ENCODE measurements around the gene HPCAL1. TPM values are rescaled to one million over a fixed set of nuclear protein-coding genes. Genes with fewer than 3 reads are reported as not detected.
A peak's percentile ranks its signal among the peaks of the same experiment; 100 is the strongest.

Gene HPCAL1
- total and polyA plus RNA-seq, 8 donors = 22.1 to 32.7 (median 26.4) TPM

DNA sequence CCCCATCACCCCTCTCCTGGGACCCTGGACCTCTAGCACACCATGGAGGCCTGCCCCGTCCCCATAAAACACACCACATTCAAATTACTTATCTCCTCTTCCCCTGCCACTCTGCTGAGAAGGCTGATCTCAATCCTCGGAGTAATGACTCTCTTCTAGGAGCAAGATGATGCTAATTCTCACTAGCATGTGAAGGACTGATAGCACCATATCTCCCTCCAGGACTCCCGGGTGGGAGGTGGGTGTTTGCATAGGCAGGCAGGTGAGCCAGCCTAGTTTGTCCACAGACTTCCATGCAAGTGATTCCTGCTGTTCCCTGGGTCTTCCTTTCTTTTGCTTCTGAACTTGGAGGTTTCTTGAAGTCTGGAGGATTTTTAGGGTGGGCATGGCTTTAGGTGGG lies 40.5 kb downstream of the HPCAL1 start:
- H3K27me3 ChIP-seq = no peaks in the 10 kb centered on the region
- H3K4me1 ChIP-seq = peaks cover 8 to 21% (median 21%) of the 10 kb centered on the region in 3 donors
- 77 to 85% methylated on average over 3 of the region's 3 CpGs for WGBS, 2 donors
- ATAC-seq (no peak), FAIRE-seq (no peak), DNase-seq (no peak)
- H3K9me3 ChIP-seq = no peaks in the 10 kb centered on the region
- no peak overlapping the region for H3K27ac ChIP-seq
- no peaks in the 10 kb centered on the region for H3K36me3 ChIP-seq
- TF ChIP-seq, protein P1, sequence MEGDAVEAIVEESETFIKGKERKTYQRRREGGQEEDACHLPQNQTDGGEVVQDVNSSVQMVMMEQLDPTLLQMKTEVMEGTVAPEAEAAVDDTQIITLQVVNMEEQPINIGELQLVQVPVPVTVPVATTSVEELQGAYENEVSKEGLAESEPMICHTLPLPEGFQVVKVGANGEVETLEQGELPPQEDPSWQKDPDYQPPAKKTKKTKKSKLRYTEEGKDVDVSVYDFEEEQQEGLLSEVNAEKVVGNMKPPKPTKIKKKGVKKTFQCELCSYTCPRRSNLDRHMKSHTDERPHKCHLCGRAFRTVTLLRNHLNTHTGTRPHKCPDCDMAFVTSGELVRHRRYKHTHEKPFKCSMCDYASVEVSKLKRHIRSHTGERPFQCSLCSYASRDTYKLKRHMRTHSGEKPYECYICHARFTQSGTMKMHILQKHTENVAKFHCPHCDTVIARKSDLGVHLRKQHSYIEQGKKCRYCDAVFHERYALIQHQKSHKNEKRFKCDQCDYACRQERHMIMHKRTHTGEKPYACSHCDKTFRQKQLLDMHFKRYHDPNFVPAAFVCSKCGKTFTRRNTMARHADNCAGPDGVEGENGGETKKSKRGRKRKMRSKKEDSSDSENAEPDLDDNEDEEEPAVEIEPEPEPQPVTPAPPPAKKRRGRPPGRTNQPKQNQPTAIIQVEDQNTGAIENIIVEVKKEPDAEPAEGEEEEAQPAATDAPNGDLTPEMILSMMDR (IDR thresholded peaks at IDR 0.05) = no peak
- intact Hi-C loops (cut with DNase I) = no loop called here
- H3K4me3 ChIP-seq = no peak overlapping the region

DNA sequence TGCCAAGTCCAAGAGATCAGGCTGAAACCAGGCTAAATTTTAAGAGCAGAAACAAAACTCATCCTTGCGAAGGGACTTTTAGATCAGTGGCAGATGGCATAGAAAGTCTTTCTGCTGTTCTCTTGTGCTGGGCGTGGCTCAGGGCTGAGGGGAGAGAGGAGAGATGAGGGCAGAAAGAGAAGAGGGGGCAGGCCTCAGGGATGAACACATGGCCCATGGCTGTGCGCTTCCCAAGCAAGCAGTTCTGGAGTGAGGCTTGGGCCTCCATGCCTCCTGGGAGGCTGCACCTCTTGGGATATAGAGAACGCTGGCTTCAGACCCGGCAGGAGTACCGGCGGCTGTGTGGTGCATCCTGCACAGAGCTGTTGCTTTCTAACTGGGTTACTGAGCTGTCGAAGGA lies 41.0 kb downstream of the HPCAL1 start:
- Histone ChIP-seq H3K9me3 (no peaks in the 10 kb centered on the region), H3K4me3 (no peak overlapping the region), H3K27ac (no peak overlapping the region), H3K4me1 (peaks cover 8 to 25% (median 21%) of the 10 kb centered on the region in 3 donors), H3K36me3 (no peaks in the 10 kb centered on the region), H3K27me3 (no peaks in the 10 kb centered on the region)
- WGBS, 2 donors = 92 to 99% methylated on average over 8 of the region's 8 CpGs
- ATAC-seq (no peak), DNase-seq (peak in 1 of 6 donors; percentile 22), FAIRE-seq (no peak)
- TF ChIP-seq, protein P1 (IDR thresholded peaks at IDR 0.05) = no peak
- intact Hi-C loops (cut with DNase I) = no loop called here

DNA sequence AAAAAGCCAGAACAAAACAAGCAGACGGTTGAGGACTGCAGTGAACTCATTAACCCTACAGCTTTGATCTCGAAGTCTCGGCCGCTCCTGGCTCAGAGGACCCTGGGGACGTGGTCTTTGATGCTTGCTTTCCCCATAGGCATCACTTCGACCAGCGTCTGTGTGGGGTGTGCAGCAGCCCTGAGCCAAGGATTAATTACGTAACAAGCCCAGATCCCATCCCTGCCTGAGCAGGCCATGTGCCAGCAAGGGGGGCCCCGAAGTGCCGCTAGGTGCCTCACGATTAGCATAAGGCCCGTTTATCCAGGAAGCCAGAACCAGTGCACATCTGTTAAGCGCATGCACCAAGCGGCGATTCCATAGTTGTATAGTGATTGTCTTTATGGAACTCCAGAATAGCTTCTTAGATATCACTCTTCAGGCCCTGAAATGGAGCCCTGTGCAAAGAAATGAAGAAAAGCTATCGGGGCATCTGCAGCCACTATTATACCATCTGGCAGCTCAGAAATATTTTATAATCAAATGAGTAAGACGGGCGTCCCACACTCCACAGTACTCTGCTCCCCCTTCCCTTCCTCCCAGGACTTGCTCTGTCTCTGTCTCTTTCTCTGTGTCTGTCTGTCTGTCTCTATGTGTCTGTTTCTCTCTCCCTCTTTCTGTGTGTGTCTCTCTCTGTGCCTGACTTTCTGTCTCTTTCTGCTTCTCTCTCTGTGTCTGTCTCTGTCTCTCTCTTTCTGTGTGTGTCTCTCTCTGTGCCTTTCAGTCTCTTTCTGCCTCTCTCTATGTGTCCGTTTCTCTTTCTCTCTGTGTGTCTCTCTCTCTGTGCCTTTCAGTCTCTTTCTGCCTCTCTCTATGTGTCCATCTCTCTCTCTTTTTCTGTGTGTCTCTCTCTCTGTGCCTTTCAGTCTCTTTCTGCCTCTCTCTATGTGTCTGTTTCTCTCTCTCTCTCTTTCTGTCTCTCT lies 41.7 kb downstream of the HPCAL1 start:
- TF ChIP-seq, protein P1 (IDR thresholded peaks at IDR 0.05) = no peak
- H3K36me3 ChIP-seq = no peaks in the 10 kb centered on the region
- H3K27ac ChIP-seq = no peak overlapping the region
- no peaks in the 10 kb centered on the region for H3K9me3 ChIP-seq
- intact Hi-C loops (cut with DNase I) = no loop called here
- no peak overlapping the region for H3K4me3 ChIP-seq
- H3K4me1 ChIP-seq = peaks cover 8 to 29% (median 21%) of the 10 kb centered on the region in 3 donors
- no peak for FAIRE-seq
- 67 to 76% methylated on average over 19 of the region's 19 CpGs for WGBS, 2 donors
- ATAC-seq = no peak
- DNase-seq = peak in 1 of 6 donors; percentile 23
- no peaks in the 10 kb centered on the region for H3K27me3 ChIP-seq

DNA sequence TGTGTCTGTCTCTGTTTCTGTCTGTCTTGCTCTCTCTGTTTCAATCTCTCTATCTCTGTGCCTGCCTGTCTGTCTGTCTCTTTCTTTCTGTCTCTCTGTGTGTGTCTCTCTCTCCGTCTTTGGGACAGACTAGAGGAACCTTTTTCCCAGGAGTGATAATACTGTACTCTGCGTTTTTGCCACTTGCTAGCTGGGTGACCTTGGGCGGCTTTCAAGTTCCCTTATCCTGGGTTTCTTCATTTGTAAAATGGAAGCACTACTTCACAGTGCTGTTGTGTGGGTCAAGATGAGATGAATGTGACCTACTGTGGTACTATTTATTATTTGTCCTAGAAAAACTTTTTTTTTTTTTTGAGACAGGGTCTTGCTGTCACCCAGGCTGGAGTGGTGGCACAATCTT lies 42.4 kb downstream of the HPCAL1 start:
- TF ChIP-seq, protein P1 (IDR thresholded peaks at IDR 0.05) = no peak
- 44 to 58% methylated on average over 3 of the region's 3 CpGs for WGBS, 2 donors
- FAIRE-seq (no peak), DNase-seq (no peak), ATAC-seq (peak in 1 of 4 donors; percentile 18)
- Histone ChIP-seq H3K4me3 (no peak overlapping the region), H3K27ac (no peak overlapping the region), H3K9me3 (no peaks in the 10 kb centered on the region), H3K36me3 (no peaks in the 10 kb centered on the region), H3K27me3 (no peaks in the 10 kb centered on the region), H3K4me1 (peaks cover 8 to 29% (median 21%) of the 10 kb centered on the region in 3 donors)
- intact Hi-C loops (cut with DNase I) = no loop called here

DNA sequence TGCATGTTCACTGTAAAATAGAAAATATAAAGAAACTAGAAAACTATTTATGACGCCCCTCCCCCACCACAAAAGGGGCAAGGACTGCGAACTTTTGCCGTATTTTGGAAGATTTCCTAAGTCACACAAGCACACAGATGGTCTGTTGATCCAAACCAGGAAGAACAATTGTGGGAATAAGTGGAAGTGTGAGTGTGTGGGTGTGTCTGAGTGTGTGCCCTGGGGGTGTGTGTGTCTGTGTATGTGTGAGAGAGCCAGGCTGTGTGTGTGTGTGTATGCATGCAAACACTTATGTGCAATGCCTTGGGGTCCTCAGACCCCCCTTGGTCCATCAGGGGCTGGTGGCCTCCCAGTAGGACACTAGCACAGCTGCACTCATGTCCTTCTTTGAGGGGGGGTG lies 43.1 kb downstream of the HPCAL1 start:
- peaks cover 8 to 29% (median 21%) of the 10 kb centered on the region in 3 donors for H3K4me1 ChIP-seq
- TF ChIP-seq, protein P1 (IDR thresholded peaks at IDR 0.05) = no peak

More for the DNA sequence above, 43.1 kb downstream of the HPCAL1 start:
- no peaks in the 10 kb centered on the region for H3K27me3 ChIP-seq
- peak in 1 of 6 donors; percentile 26 for DNase-seq
- 63 to 70% methylated on average over 3 of the region's 3 CpGs for WGBS, 2 donors
- FAIRE-seq = no peak
- H3K9me3 ChIP-seq = no peaks in the 10 kb centered on the region
- intact Hi-C loops (cut with DNase I) = no loop called here
- no peak for ATAC-seq
- no peaks in the 10 kb centered on the region for H3K36me3 ChIP-seq
- H3K27ac ChIP-seq = peak overlapping the region in 1 of 4 donors; percentile 76
- H3K4me3 ChIP-seq = no peak overlapping the region
